ENCODE data around the gene LIMS2. TPM values are rescaled to one million over a fixed set of nuclear protein-coding genes. Genes with fewer than 3 reads are reported as not detected.

LIMS2 gene
- total RNA-seq, 1 donor from 2014 or later = 6.2 TPM

GRCh38 chr2:127663566-127664064, 11.7 kb downstream of the LIMS2 start:
- Mint-ChIP-seq H3K4me3 (ENCODE audit: low read depth) (peak overlapping the region; percentile 49), H3K36me3 (ENCODE audit: insufficient read depth) (no peaks in the 10 kb centered on the region), H3K9me3 (ENCODE audit: low read depth) (no peaks in the 10 kb centered on the region), H3K27ac (peak overlapping the region; percentile 11), H3K4me1 (ENCODE audit: low read depth) (peaks cover 9% of the 10 kb centered on the region), H3K27me3 (peaks cover 38% of the 10 kb centered on the region)
- DNase-seq (ENCODE audit: low spot score, unreplicated experiment) = no peak
- TF ChIP-seq CTCF (IDR thresholded peaks at IDR 0.05; ENCODE audit: unreplicated experiment) = no peak

- no peak for DNase-seq (ENCODE audit: low spot score, unreplicated experiment)
- TF ChIP-seq CTCF (IDR thresholded peaks at IDR 0.05; ENCODE audit: unreplicated experiment) = no peak
- Mint-ChIP-seq H3K27me3 (peaks cover 38% of the 10 kb centered on the region), H3K4me1 (ENCODE audit: low read depth) (peaks cover 9% of the 10 kb centered on the region), H3K9me3 (ENCODE audit: low read depth) (no peaks in the 10 kb centered on the region), H3K27ac (no peak overlapping the region), H3K36me3 (ENCODE audit: insufficient read depth) (no peaks in the 10 kb centered on the region), H3K4me3 (ENCODE audit: low read depth) (no peak overlapping the region)
These were observed 12.3 kb downstream of the LIMS2 start for GRCh38 chr2:127662937-127663565.

- DNase-seq (ENCODE audit: low spot score, unreplicated experiment) = no peak
- H3K36me3 Mint-ChIP-seq (ENCODE audit: insufficient read depth) = no peaks in the 10 kb centered on the region
- H3K27me3 Mint-ChIP-seq = peaks cover 32% of the 10 kb centered on the region
- no peaks in the 10 kb centered on the region for H3K9me3 Mint-ChIP-seq (ENCODE audit: low read depth)
- no peak for TF ChIP-seq CTCF (IDR thresholded peaks at IDR 0.05; ENCODE audit: unreplicated experiment)
- H3K27ac Mint-ChIP-seq = no peak overlapping the region
- H3K4me3 Mint-ChIP-seq (ENCODE audit: low read depth) = no peak overlapping the region
- H3K4me1 Mint-ChIP-seq (ENCODE audit: low read depth) = peaks cover 9% of the 10 kb centered on the region
These were observed 13.3 kb downstream of the LIMS2 start for GRCh38 chr2:127661949-127662510.

GRCh38 chr2:127661072-127661649, 14.2 kb downstream of the LIMS2 start:
- no peak overlapping the region for H3K4me3 Mint-ChIP-seq (ENCODE audit: low read depth)
- no peak for DNase-seq (ENCODE audit: low spot score, unreplicated experiment)
- no peaks in the 10 kb centered on the region for H3K9me3 Mint-ChIP-seq (ENCODE audit: low read depth)
- no peak for TF ChIP-seq CTCF (IDR thresholded peaks at IDR 0.05; ENCODE audit: unreplicated experiment)
- peaks cover 24% of the 10 kb centered on the region for H3K27me3 Mint-ChIP-seq
- H3K36me3 Mint-ChIP-seq (ENCODE audit: insufficient read depth) = no peaks in the 10 kb centered on the region
- peaks cover 9% of the 10 kb centered on the region for H3K4me1 Mint-ChIP-seq (ENCODE audit: low read depth)
- peak overlapping the region; percentile 80 for H3K27ac Mint-ChIP-seq

- no peak for TF ChIP-seq CTCF (IDR thresholded peaks at IDR 0.05; ENCODE audit: unreplicated experiment)
- no peak overlapping the region for H3K4me3 Mint-ChIP-seq (ENCODE audit: low read depth)
- no peak overlapping the region for H3K27ac Mint-ChIP-seq
- H3K9me3 Mint-ChIP-seq (ENCODE audit: low read depth) = no peaks in the 10 kb centered on the region
- peaks cover 9% of the 10 kb centered on the region for H3K4me1 Mint-ChIP-seq (ENCODE audit: low read depth)
- DNase-seq (ENCODE audit: low spot score, unreplicated experiment) = no peak
- H3K36me3 Mint-ChIP-seq (ENCODE audit: insufficient read depth) = no peaks in the 10 kb centered on the region
- peaks cover 16% of the 10 kb centered on the region for H3K27me3 Mint-ChIP-seq
These were observed 15.1 kb downstream of the LIMS2 start for GRCh38 chr2:127660291-127660578.
